Activated CD8-positive, alpha-beta memory T cell treated with anti-CD3 and anti-CD28 coated beads for 1 hour (primary cell): Measurements from ENCODE around the gene EMC1.
"Not testable (repeated sequence)": the region's sequence is repeated elsewhere in the genome, so short reads cannot be mapped to it uniquely, and the experiment has no call there.

Experiments used
- DNase-seq, 2 donors: peaks; one replicate each; pipeline ENCODE4 v3.0.0-alpha.2; 2020; ENCODE audit warnings: low read depth in 1 of 2; ENCODE audit errors: extremely low read depth in 1 of 2

Gene EMC1

GRCh38 chr1:19196331-19196730 is 55.0 kb downstream of the EMC1 start:
- no peak for DNase-seq

- DNase-seq, result no peak
Observed at GRCh38 chr1:19193004-19193403, 58.3 kb downstream of the EMC1 start.

DNA sequence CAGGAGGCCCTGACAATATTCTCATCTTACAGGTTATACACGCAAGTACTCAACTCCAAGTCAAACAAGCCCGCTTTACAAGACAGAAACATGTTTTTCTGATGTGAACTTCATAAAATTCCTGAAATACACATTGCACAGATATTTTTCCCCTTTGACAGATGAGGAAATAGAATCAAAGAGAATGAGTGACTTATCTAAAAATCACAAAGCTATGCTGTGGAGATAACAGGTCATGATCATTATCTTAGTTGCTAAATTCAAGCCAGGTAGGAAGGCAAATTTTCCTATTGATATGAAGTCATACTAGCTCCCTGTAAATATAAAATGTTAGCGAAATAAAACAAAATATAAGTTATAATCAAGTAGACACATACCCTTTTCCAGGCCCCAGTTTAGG is 59.5 kb downstream of the EMC1 start:
- DNase-seq, result no peak

DNA sequence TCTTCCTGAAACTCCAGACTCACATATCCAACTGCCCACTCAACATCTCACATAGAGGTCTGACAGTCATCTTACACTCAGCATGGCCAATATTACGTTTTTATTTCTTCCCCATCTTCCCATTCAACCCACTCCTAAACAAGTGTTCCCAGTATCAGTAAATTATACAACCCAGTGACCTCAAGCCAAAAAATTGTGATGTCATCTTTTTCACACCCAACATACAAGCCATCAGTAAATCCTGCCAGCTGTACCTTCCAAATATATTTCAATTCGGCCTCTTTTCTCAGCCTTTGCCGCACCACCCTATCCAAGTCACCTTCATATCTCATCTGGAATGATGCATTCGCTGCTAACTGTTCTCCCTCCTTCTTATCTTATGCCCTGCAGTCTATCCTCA is 60.9 kb downstream of the EMC1 start:
- DNase-seq, result no peak

DNA sequence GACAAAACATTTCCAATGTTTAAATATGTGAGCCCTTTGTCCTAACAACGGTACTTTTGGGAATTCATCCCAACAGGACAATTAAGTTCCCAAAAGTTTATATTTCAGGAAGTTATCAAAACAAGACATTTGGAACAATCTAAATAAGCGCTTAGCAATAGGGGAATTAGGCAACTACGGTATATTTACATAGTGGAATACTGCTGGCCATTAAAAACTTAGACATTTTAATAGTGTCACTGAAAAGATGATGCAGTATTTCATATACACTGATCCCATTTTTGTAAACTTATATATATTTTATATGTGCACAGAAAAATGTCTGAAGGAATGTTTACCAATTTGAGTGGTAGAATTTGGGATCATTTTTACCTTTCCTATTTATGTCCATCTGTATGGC is 62.1 kb downstream of the EMC1 start:
- DNase-seq, result no peak

GRCh38 chr1:19187852-19188251 is 63.5 kb downstream of the EMC1 start:
- DNase-seq, result no peak

GRCh38 chr1:19186001-19186400 is 65.3 kb downstream of the EMC1 start:
- DNase-seq, result no peak

DNA sequence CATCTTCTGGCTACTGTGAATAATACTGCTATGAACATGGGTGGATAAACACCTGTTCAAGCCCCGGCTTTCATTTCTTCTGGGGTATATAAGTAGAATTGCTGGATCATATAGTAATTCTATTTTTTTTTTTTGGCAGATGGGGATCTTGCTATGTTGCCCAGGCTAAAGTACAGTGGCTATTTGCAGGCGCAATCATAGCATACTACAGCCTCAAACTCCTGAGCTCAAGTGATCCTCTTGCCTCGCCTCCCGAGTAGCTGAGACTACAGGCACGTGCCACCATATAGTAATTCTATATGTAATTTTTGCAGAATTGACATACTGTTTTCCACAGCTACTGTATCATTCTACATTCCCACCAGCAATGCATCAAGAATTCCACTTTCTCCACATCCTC is 69.1 kb downstream of the EMC1 start:
- DNase-seq, result no peak

GRCh38 chr1:19180265-19180657 is 71.1 kb downstream of the EMC1 start:
- not testable (repeated sequence) for DNase-seq

DNA sequence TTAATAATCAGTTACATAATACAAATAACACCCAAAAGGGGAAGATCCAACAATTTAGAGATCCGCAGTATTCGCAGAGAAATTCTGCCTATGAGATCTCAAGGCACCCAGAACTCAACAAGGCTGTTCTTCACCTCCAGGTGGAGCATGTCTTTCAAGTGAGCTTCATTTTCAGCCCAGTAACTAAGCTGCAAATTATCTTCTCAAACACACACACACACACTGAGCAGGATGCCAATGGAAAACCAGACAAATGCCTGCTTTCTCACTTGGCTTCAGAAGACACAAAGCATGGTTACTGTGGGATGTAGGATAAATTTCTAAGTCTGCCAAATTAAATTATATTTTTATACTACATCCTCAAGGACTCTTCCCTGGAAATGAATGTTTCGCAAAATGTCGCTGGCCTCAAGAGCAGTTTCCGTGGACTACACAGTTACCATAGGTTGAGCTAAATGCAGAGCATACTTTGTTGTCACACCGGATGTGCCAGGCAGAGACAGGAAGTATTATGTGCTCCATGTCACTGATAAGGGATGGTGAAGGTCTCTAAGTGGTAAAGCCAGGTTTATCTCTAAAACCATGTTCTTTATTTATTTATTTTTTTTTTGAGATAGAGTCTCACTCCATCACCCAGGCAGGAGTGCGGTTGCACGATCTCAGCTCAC is 71.6 kb downstream of the EMC1 start:
- DNase-seq, result no peak

DNA sequence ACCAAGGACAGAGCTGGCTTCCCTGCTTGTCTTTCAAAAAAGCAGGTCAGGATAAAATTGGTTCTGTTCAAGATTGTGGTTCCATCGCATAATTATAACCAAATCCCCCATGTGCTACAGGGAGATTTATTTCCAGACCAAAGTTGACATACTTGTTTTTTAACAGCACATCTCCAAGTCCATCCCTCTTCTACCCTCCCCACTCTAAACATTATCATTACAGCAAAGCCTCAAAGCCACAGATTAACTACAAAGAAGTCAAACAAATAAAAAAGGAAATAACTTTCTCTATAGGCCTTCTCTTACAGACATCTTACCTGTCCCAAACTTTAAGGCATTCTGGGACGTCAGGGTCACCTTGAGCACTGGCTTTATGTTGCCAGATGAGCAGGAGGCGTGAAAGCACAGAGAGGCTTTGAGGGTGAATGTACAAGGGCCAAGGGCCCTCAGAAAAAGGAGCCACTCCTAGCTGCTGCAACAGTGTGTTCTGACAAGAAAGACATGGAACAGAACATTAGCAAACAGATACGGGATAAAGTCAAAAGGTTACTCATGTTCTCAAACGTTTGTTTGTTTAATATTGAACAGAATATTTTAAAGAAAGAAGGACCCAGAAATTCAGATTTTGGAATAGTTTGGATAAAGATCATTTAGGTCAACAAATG is 72.5 kb downstream of the EMC1 start:
- no peak for DNase-seq

GRCh38 chr1:19177811-19178210 is 73.5 kb downstream of the EMC1 start:
- DNase-seq, result no peak

DNA sequence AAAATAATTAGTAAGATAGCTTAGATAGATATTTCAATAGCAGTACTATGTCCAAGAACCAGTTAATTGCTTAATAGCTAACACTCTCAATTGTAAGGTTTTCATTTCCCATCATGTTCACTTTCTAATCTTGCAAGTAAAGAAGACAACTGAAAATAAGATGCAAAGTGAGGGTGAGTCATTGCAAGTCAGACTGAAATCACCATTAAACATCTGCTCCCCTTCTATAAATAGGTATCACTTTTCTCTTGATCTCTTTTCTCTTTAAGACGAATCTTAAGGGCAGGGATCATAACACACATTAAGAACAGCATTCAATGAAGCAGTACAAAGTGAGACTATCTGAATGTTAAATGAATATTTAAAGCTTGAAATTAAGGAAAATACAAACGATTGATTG is 81.7 kb downstream of the EMC1 start:
- DNase-seq, result no peak

DNA sequence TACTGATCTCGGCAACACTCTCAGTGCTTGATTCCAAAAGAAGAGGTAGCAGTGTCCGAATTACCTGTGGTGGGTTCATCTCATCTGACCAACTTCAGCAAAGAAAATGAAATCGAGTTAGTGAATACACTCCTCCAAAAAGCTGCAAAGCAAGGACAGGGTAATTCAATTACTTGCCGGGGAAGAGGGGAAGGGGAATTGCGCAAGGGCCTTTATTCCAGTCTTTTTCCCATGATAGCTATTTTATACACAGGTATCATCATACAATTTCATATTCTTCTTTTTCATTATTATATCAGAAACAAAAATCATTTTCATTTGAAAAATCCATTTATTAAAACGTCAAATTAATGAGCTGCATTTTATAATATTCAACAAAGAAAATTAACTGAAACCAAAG is 84.2 kb downstream of the EMC1 start:
- DNase-seq, result no peak

- DNase-seq, result no peak
Observed at GRCh38 chr1:19166066-19166465, 85.3 kb downstream of the EMC1 start.
